IMR-90 (cell line): ENCODE results near the gene FOXO6.

ENCODE experiments used
- BHLHE40 ChIP-seq: fragments of 150-350 bp; IDR thresholded peaks from 2 replicates; pipeline ENCODE4 v1.6.1; 2016; ENCODE audit warnings: mild to moderate bottlenecking, low read depth, low read length
- CEBPB ChIP-seq: IDR thresholded peaks from 2 replicates; pipeline ENCODE4 v1.6.1; 2012; ENCODE audit warnings: low read depth, low read length, improper control_type of control experiment
- CHD1 ChIP-seq: IDR thresholded peaks from 2 replicates; pipeline ENCODE4 v1.6.1; 2012; ENCODE audit warnings: low read depth, low read length, improper control_type of control experiment
- CTCF ChIP-seq: conservative IDR thresholded peaks from 2 replicates; pipeline ENCODE4 v1.5.1; 2012; ENCODE audit warnings: mild to moderate bottlenecking, low read depth, low read length, improper control_type of control experiment
- ELK1 ChIP-seq: fragments of 150-350 bp; IDR thresholded peaks from 2 replicates; pipeline ENCODE4 v1.6.1; 2016; ENCODE audit warnings: low read depth, mild to moderate bottlenecking, low read length, moderate library complexity, borderline replicate concordance
- FOS ChIP-seq: fragments of 150-350 bp; IDR thresholded peaks from 2 replicates; pipeline ENCODE4 v1.6.1; 2016; ENCODE audit warnings: low read depth, low read length
- MAFK ChIP-seq: IDR thresholded peaks from 2 replicates; pipeline ENCODE4 v1.6.1; 2012; ENCODE audit warnings: low read depth, low read length, improper control_type of control experiment
- POLR2A ChIP-seq: IDR thresholded peaks from 2 replicates; pipeline ENCODE4 v1.6.1; 2012; ENCODE audit warnings: mild to moderate bottlenecking, low read depth, low read length
- RAD21 ChIP-seq: IDR thresholded peaks from 2 replicates; pipeline ENCODE4 v1.6.1; 2012; ENCODE audit warnings: low read length, improper control_type of control experiment
- RCOR1 ChIP-seq: IDR thresholded peaks from 2 replicates; pipeline ENCODE4 v1.6.1; 2012; ENCODE audit warnings: mild to moderate bottlenecking, low read length, improper control_type of control experiment; ENCODE audit not compliant: insufficient replicate concordance
- RFX5 ChIP-seq: IDR thresholded peaks from 2 replicates; pipeline ENCODE4 v1.8.0; 2012; ENCODE audit warnings: low read depth, mild to moderate bottlenecking, low read length, moderate library complexity
- USF2 ChIP-seq: fragments of 150-350 bp; IDR thresholded peaks from 2 replicates; pipeline ENCODE4 v1.6.1; 2017; ENCODE audit warnings: mild to moderate bottlenecking, antibody characterized with exemption, low read length, low read depth

- TF ChIP-seq RAD21 (no peak), CTCF (no peak), POLR2A (no peak), BHLHE40 (no peak), RFX5 (no peak), USF2 (no peak), CEBPB (no peak), MAFK (no peak), CHD1 (no peak), ELK1 (no peak), FOS (no peak), RCOR1 (no peak)
Observed at GRCh38 chr1:41411229-41411628, 50.0 kb downstream of the FOXO6 start.
